ENCODE data around the gene DLGAP3.

Gene DLGAP3

GRCh38 chr1:34923490-34923889, 6.0 kb downstream of the DLGAP3 start:
- Histone ChIP-seq H3K9me3 (ENCODE audit: insufficient read depth, low read depth, low read length) (peaks cover 4% of the 10 kb centered on the region), H3K23ac (ENCODE audit: low read length) (no peak overlapping the region), H3K4me1 (ENCODE audit: control insufficient read depth in 1 of 2, insufficient read depth in 2 of 2, low read length in 2 of 2) (no peaks in the 10 kb centered on the region), H3K4me3 (ENCODE audit: low read depth, low read length) (no peak overlapping the region), H3K79me1 (ENCODE audit: low read length) (no peaks in the 10 kb centered on the region), H2AFZ (ENCODE audit: insufficient read depth, low read length, poor library complexity) (no peak overlapping the region), H3K18ac (ENCODE audit: low read length) (no peak overlapping the region), H2BK5ac (ENCODE audit: low read depth, low read length, poor library complexity) (no peak overlapping the region), H3K4me2 (ENCODE audit: low read length) (no peak overlapping the region), H2BK12ac (ENCODE audit: low read length) (no peak overlapping the region), H2AK5ac (ENCODE audit: low read length) (no peak overlapping the region), H3K14ac (ENCODE audit: low read length) (no peak overlapping the region), H3K27ac (ENCODE audit: low read depth, low read length) (no peak overlapping the region), H2BK120ac (ENCODE audit: insufficient read depth, low read length, poor library complexity) (no peak overlapping the region), H3K9ac (ENCODE audit: low read length) (no peak overlapping the region), H3K27me3 (ENCODE audit: insufficient read depth, low read length) (peaks cover 9% of the 10 kb centered on the region), H3K36me3 (ENCODE audit: control insufficient read depth in 1 of 2, insufficient read depth in 2 of 2, low read length in 2 of 2) (no peaks in the 10 kb centered on the region), H4K8ac (ENCODE audit: low read depth, low read length) (no peak overlapping the region), H3K79me2 (ENCODE audit: control insufficient read depth, insufficient read depth, low read length, poor library complexity) (no peaks in the 10 kb centered on the region), H4K12ac (ENCODE audit: low read depth, low read length) (no peak overlapping the region), H4K91ac (ENCODE audit: low read depth, low read length) (no peak overlapping the region), H3K4ac (ENCODE audit: low read depth, low read length) (no peak overlapping the region)
- DNase-seq = no peak

- Histone ChIP-seq H2BK120ac (ENCODE audit: insufficient read depth, low read length, poor library complexity) (no peak overlapping the region), H3K18ac (ENCODE audit: low read length) (no peak overlapping the region), H3K9ac (ENCODE audit: low read length) (no peak overlapping the region), H3K9me3 (ENCODE audit: insufficient read depth, low read depth, low read length) (peaks cover 2% of the 10 kb centered on the region), H2BK12ac (ENCODE audit: low read length) (no peak overlapping the region), H2BK5ac (ENCODE audit: low read depth, low read length, poor library complexity) (no peak overlapping the region), H3K14ac (ENCODE audit: low read length) (no peak overlapping the region), H3K4me3 (ENCODE audit: low read depth, low read length) (no peak overlapping the region), H3K27ac (ENCODE audit: low read depth, low read length) (no peak overlapping the region), H4K12ac (ENCODE audit: low read depth, low read length) (no peak overlapping the region), H4K91ac (ENCODE audit: low read depth, low read length) (no peak overlapping the region), H2AK5ac (ENCODE audit: low read length) (no peak overlapping the region), H3K79me2 (ENCODE audit: control insufficient read depth, insufficient read depth, low read length, poor library complexity) (no peaks in the 10 kb centered on the region), H3K4me2 (ENCODE audit: low read length) (no peak overlapping the region), H3K4ac (ENCODE audit: low read depth, low read length) (no peak overlapping the region), H3K4me1 (ENCODE audit: control insufficient read depth in 1 of 2, insufficient read depth in 2 of 2, low read length in 2 of 2) (no peaks in the 10 kb centered on the region), H3K79me1 (ENCODE audit: low read length) (no peaks in the 10 kb centered on the region), H3K23ac (ENCODE audit: low read length) (no peak overlapping the region), H2AFZ (ENCODE audit: insufficient read depth, low read length, poor library complexity) (no peak overlapping the region), H3K36me3 (ENCODE audit: control insufficient read depth in 1 of 2, insufficient read depth in 2 of 2, low read length in 2 of 2) (no peaks in the 10 kb centered on the region), H3K27me3 (ENCODE audit: insufficient read depth, low read length) (no peaks in the 10 kb centered on the region), H4K8ac (ENCODE audit: low read depth, low read length) (no peak overlapping the region)
- WGBS (ENCODE audit: extremely low coverage, insufficient coverage, insufficient read length) = no CpG with 5 or more reads among the region's 14 CpGs
- no peak for DNase-seq
Measured at GRCh38 chr1:34918977-34919561, 10.4 kb downstream of the DLGAP3 start.

GRCh38 chr1:34918386-34918976, 11.0 kb downstream of the DLGAP3 start:
- Histone ChIP-seq H4K8ac (ENCODE audit: low read depth, low read length) (no peak overlapping the region), H2AFZ (ENCODE audit: insufficient read depth, low read length, poor library complexity) (no peak overlapping the region), H2BK120ac (ENCODE audit: insufficient read depth, low read length, poor library complexity) (no peak overlapping the region), H3K79me2 (ENCODE audit: control insufficient read depth, insufficient read depth, low read length, poor library complexity) (no peaks in the 10 kb centered on the region), H4K91ac (ENCODE audit: low read depth, low read length) (no peak overlapping the region), H3K14ac (ENCODE audit: low read length) (no peak overlapping the region), H4K12ac (ENCODE audit: low read depth, low read length) (no peak overlapping the region), H3K27ac (ENCODE audit: low read depth, low read length) (no peak overlapping the region), H3K9me3 (ENCODE audit: insufficient read depth, low read depth, low read length) (peaks cover 2% of the 10 kb centered on the region), H3K23ac (ENCODE audit: low read length) (no peak overlapping the region), H3K36me3 (ENCODE audit: control insufficient read depth in 1 of 2, insufficient read depth in 2 of 2, low read length in 2 of 2) (no peaks in the 10 kb centered on the region), H2AK5ac (ENCODE audit: low read length) (no peak overlapping the region), H3K4me3 (ENCODE audit: low read depth, low read length) (no peak overlapping the region), H3K79me1 (ENCODE audit: low read length) (no peaks in the 10 kb centered on the region), H3K18ac (ENCODE audit: low read length) (no peak overlapping the region), H3K4me1 (ENCODE audit: control insufficient read depth in 1 of 2, insufficient read depth in 2 of 2, low read length in 2 of 2) (no peaks in the 10 kb centered on the region), H2BK12ac (ENCODE audit: low read length) (no peak overlapping the region), H3K9ac (ENCODE audit: low read length) (no peak overlapping the region), H3K27me3 (ENCODE audit: insufficient read depth, low read length) (no peaks in the 10 kb centered on the region), H2BK5ac (ENCODE audit: low read depth, low read length, poor library complexity) (no peak overlapping the region), H3K4me2 (ENCODE audit: low read length) (no peak overlapping the region), H3K4ac (ENCODE audit: low read depth, low read length) (no peak overlapping the region)
- no CpG with 5 or more reads among the region's 11 CpGs for WGBS (ENCODE audit: extremely low coverage, insufficient coverage, insufficient read length)
- DNase-seq = no peak

- H3K23ac ChIP-seq (ENCODE audit: low read length) = no peak overlapping the region
- H3K14ac ChIP-seq (ENCODE audit: low read length) = no peak overlapping the region
- H2BK5ac ChIP-seq (ENCODE audit: low read depth, low read length, poor library complexity) = no peak overlapping the region
- no peak overlapping the region for H3K4me2 ChIP-seq (ENCODE audit: low read length)
- no peak overlapping the region for H2BK120ac ChIP-seq (ENCODE audit: insufficient read depth, low read length, poor library complexity)
- no peak overlapping the region for H2AK5ac ChIP-seq (ENCODE audit: low read length)
- H3K9me3 ChIP-seq (ENCODE audit: insufficient read depth, low read depth, low read length) = peaks cover 2% of the 10 kb centered on the region
- no peak overlapping the region for H2AFZ ChIP-seq (ENCODE audit: insufficient read depth, low read length, poor library complexity)
- H3K9ac ChIP-seq (ENCODE audit: low read length) = no peak overlapping the region
- H3K4ac ChIP-seq (ENCODE audit: low read depth, low read length) = no peak overlapping the region
- H3K79me1 ChIP-seq (ENCODE audit: low read length) = no peaks in the 10 kb centered on the region
- DNase-seq = peak in 1 of 2 donors; percentile 8
- H3K4me1 ChIP-seq (ENCODE audit: control insufficient read depth in 1 of 2, insufficient read depth in 2 of 2, low read length in 2 of 2) = no peaks in the 10 kb centered on the region
- H3K27me3 ChIP-seq (ENCODE audit: insufficient read depth, low read length) = no peaks in the 10 kb centered on the region
- no peaks in the 10 kb centered on the region for H3K79me2 ChIP-seq (ENCODE audit: control insufficient read depth, insufficient read depth, low read length, poor library complexity)
- no peak overlapping the region for H3K4me3 ChIP-seq (ENCODE audit: low read depth, low read length)
- H2BK12ac ChIP-seq (ENCODE audit: low read length) = no peak overlapping the region
- H3K27ac ChIP-seq (ENCODE audit: low read depth, low read length) = no peak overlapping the region
- H4K91ac ChIP-seq (ENCODE audit: low read depth, low read length) = no peak overlapping the region
- H4K8ac ChIP-seq (ENCODE audit: low read depth, low read length) = no peak overlapping the region
- WGBS (ENCODE audit: extremely low coverage, insufficient coverage, insufficient read length) = no CpG with 5 or more reads among the region's 6 CpGs
- H3K18ac ChIP-seq (ENCODE audit: low read length) = no peak overlapping the region
- H4K12ac ChIP-seq (ENCODE audit: low read depth, low read length) = no peak overlapping the region
- no peaks in the 10 kb centered on the region for H3K36me3 ChIP-seq (ENCODE audit: control insufficient read depth in 1 of 2, insufficient read depth in 2 of 2, low read length in 2 of 2)
Measured at GRCh38 chr1:34917017-34917416, 12.4 kb downstream of the DLGAP3 start.

Data from trophoblast cell (in vitro differentiated cells and primary cell).